HepG2 (cell line): ENCODE results near the gene SNRNP27. TPM values are rescaled to one million over a fixed set of nuclear protein-coding genes. Genes with fewer than 3 reads are reported as not detected.

ENCODE experiments used
- ARNT2 ChIP-seq: sonication (generic); formaldehyde crosslinking; IDR thresholded peaks from 2 replicates; pipeline ENCODE4 v1.8.0; 2022; ENCODE audit warnings: mild to moderate bottlenecking, low read depth, missing genetic modification reagents, moderate library complexity
- ATF3 ChIP-seq: sonication (generic); formaldehyde crosslinking; IDR thresholded peaks from 2 replicates; pipeline ENCODE4 v1.4.0; 2020; ENCODE audit warnings: missing genetic modification reagents
- CSRNP2 ChIP-seq: sonication (generic); formaldehyde crosslinking; conservative IDR thresholded peaks from 2 replicates; pipeline ENCODE4 v1.8.0; 2022; ENCODE audit warnings: low read depth, missing genetic modification reagents
- GATAD1 ChIP-seq: IDR thresholded peaks from 2 replicates; pipeline ENCODE4 v1.6.1; 2016; ENCODE audit warnings: missing genetic modification reagents, missing compliant biosample characterization
- GRHL1 ChIP-seq: sonication (generic); formaldehyde crosslinking; conservative IDR thresholded peaks from 2 replicates; pipeline ENCODE4 v1.8.0; 2022; ENCODE audit warnings: missing genetic modification reagents
- HOXA7 ChIP-seq: sonication (generic); formaldehyde crosslinking; IDR thresholded peaks from 2 replicates; pipeline ENCODE4 v1.8.1; 2022; ENCODE audit warnings: mild to moderate bottlenecking, missing genetic modification reagents, moderate library complexity
- MXD1 ChIP-seq: sonication (generic); formaldehyde crosslinking; IDR thresholded peaks from 2 replicates; pipeline ENCODE4 v1.4.0; 2020; ENCODE audit warnings: mild to moderate bottlenecking, missing genetic modification reagents
- NAIF1 ChIP-seq: sonication (generic); formaldehyde crosslinking; IDR thresholded peaks from 2 replicates; pipeline ENCODE4 v1.5.0; 2020; ENCODE audit warnings: mild to moderate bottlenecking, missing genetic modification reagents, borderline replicate concordance
- POLR2G ChIP-seq: fragments of 200-400 bp; formaldehyde crosslinking; IDR thresholded peaks from 2 replicates; pipeline ENCODE4 v1.6.1; 2018; ENCODE audit warnings: mild to moderate bottlenecking, low read depth, low read length, moderate library complexity
- SUZ12 ChIP-seq: fragments of 150-350 bp; IDR thresholded peaks from 2 replicates; pipeline ENCODE4 v1.6.1; 2014; ENCODE audit warnings: low read depth, low read length
- TBX3 ChIP-seq: fragments of 450-650 bp; IDR thresholded peaks from 2 replicates; pipeline ENCODE4 v1.6.1; 2017; ENCODE audit warnings: antibody characterized with exemption, mild to moderate bottlenecking, inconsistent platforms, borderline replicate concordance
- TCF7 ChIP-seq: sonication (generic); IDR thresholded peaks from 2 replicates; pipeline ENCODE4 v1.6.1; 2016; ENCODE audit warnings: antibody characterized with exemption, low read depth
- ZBTB44 ChIP-seq: sonication (generic); formaldehyde crosslinking; IDR thresholded peaks from 2 replicates; pipeline ENCODE4 v1.4.0; 2020; ENCODE audit warnings: missing genetic modification reagents
- ZNF160 ChIP-seq: sonication (generic); formaldehyde crosslinking; IDR thresholded peaks from 2 replicates; pipeline ENCODE4 v1.8.0; 2022; ENCODE audit warnings: mild to moderate bottlenecking, inconsistent platforms, missing genetic modification reagents
- ZNF205 ChIP-seq: IDR thresholded peaks from 2 replicates; pipeline ENCODE4 v1.6.1; 2018; ENCODE audit warnings: missing biosample characterization, missing genetic modification reagents
- ZNF264 ChIP-seq: sonication (generic); formaldehyde crosslinking; IDR thresholded peaks from 2 replicates; pipeline ENCODE4 v1.4.0; 2020; ENCODE audit warnings: missing genetic modification reagents
- ZNF512 ChIP-seq: sonication (generic); formaldehyde crosslinking; IDR thresholded peaks from 2 replicates; pipeline ENCODE4 v1.4.0; 2020; ENCODE audit warnings: mild to moderate bottlenecking, missing genetic modification reagents
- ZNF546 ChIP-seq: sonication (generic); formaldehyde crosslinking; conservative IDR thresholded peaks from 2 replicates; pipeline ENCODE4 v1.8.1; 2023; ENCODE audit warnings: mild to moderate bottlenecking, missing genetic modification reagents
- ZNF850 ChIP-seq: sonication (generic); formaldehyde crosslinking; conservative IDR thresholded peaks from 2 replicates; pipeline ENCODE4 v1.9.0; 2021; ENCODE audit warnings: mild to moderate bottlenecking, missing genetic modification reagents
- polyA plus RNA-seq, 8 experiments: library from polyadenylated mRNA; depleted of rRNA in 3 of 8; stranded (reverse) in 7 of 8; unstranded in 1 of 8; fragments of >200 nt; fragmentation: Illumina TruSeq in 4 of 8; extraction: Trizol in 4 of 8; gene quantifications; 2 replicates each; pipeline versions ENCODE4 v1.2.1 to v1.2.3, GENCODE V29; 2011 to 2016; ENCODE audit warnings: low read depth in 4 of 8, missing spikeins in 1 of 8, mixed read lengths in 1 of 8; ENCODE audit not compliant: insufficient read depth in 1 of 8
- total RNA-seq, 5 experiments: library from RNA; depleted of rRNA; stranded (reverse); fragments of >200 nt; fragmentation: Illumina TruSeq; extraction: Trizol; gene quantifications; 2 replicates each; pipeline ENCODE4 v1.2.3, GENCODE V29; 2016; ENCODE audit warnings: low read depth in 1 of 5

Gene SNRNP27
- total and polyA plus RNA-seq, 2 of the 13 experiments (the other 11 are each of a cell fraction or from before 2014, with no cell fraction given), result 49.8 to 54.6 TPM

GRCh38 chr2:69914164-69914949, 20.6 kb downstream of the SNRNP27 start (continued):
- TF ChIP-seq ZNF512, result no peak
- peak; percentile 92 for TF ChIP-seq ZNF546 (CRISPR knock-in tag)
- TF ChIP-seq POLR2G, result peak; percentile 88
- TF ChIP-seq SUZ12, result no peak
- TF ChIP-seq NAIF1 (CRISPR knock-in tag), result peak; percentile 95
- peak; percentile 85 for TF ChIP-seq ZNF205
- TF ChIP-seq ZBTB44, result no peak
- no peak for TF ChIP-seq CSRNP2 (CRISPR knock-in tag)
- peak; percentile 96 for TF ChIP-seq ARNT2 (CRISPR knock-in tag)
- TF ChIP-seq ZNF160, result peak; percentile 47; the same call in 1 of the 2 replicates
- TF ChIP-seq HOXA7 (CRISPR knock-in tag), result no peak
- TF ChIP-seq ATF3 (CRISPR knock-in tag), result peak; percentile 78
- no peak for TF ChIP-seq TCF7
- TF ChIP-seq GATAD1, result peak; percentile 54; the same call in 1 of the 2 replicates
- no peak; the same call in 1 of the 2 replicates for TF ChIP-seq ZNF850 (CRISPR knock-in tag)
- 0 out of 2 replicates have a peak, but pooled peaks have one; percentile 50 for TF ChIP-seq TBX3
- TF ChIP-seq ZNF264, result no peak
- TF ChIP-seq MXD1 (CRISPR knock-in tag), result peak; percentile 98
- no peak for TF ChIP-seq GRHL1
